ENCODE data around the gene MSGN1.

- TF ChIP-seq CREB1 (IDR thresholded peaks at IDR 0.05) (no peak), SP1 (IDR thresholded peaks at IDR 0.05; ENCODE audit: low read depth, low read length) (no peak), CTCF (IDR thresholded peaks at IDR 0.05; ENCODE audit: control extremely low read depth in 1 of 3, insufficient read depth in 1 of 3, low read depth in 1 of 3, low read length in 3 of 3) (no peak), POLR2AphosphoS5 (IDR thresholded peaks at IDR 0.05; ENCODE audit: low read depth, low read length) (no peak), SIN3A (conservative IDR thresholded peaks at IDR 0.05 in 1 of 2, IDR thresholded peaks at IDR 0.05 in 1 of 2; ENCODE audit: low read depth in 1 of 2, low read length in 2 of 2) (no peak), RAD21 (IDR thresholded peaks at IDR 0.05 in 1 of 2, conservative IDR thresholded peaks at IDR 0.05 in 1 of 2; ENCODE audit: low read depth in 2 of 2, low read length in 2 of 2) (no peak), EP300 (IDR thresholded peaks at IDR 0.05; ENCODE audit: borderline replicate concordance in 1 of 2, low read depth in 2 of 2, low read length in 2 of 2) (no peak), EZH2 (IDR thresholded peaks at IDR 0.05; ENCODE audit: low read depth, low read length, severe bottlenecking) (no peak), POLR2A (IDR thresholded peaks at IDR 0.05; ENCODE audit: control extremely low read depth in 1 of 2, low read depth in 2 of 2, low read length in 2 of 2) (no peak), RNF2 (IDR thresholded peaks at IDR 0.05; ENCODE audit: borderline replicate concordance, low read depth, low read length, missing control alignments, poor library complexity, severe bottlenecking) (no peak), ATF3 (IDR thresholded peaks at IDR 0.05; ENCODE audit: insufficient read depth, low read depth, low read length) (no peak)
These were observed 16.7 kb upstream of the MSGN1 start for GRCh38 chr2:17799301-17800120.

Data from H1 (cell line).